AG04450 (cell line): ENCODE results near the gene EPB41L1. TPM values are rescaled to one million over a fixed set of nuclear protein-coding genes. Genes with fewer than 3 reads are reported as not detected.

Source experiments
- CTCF ChIA-PET: fragments of 300-600, 350-600 bp; formaldehyde crosslinking; extraction: SDS; loops from one replicate; lab custom pipeline; 2022; ENCODE audit warnings: antibody characterized with exemption, inconsistent platforms; lab: Charles Lee
- POLR2A ChIA-PET: fragments of 350-600 bp; formaldehyde crosslinking; extraction: SDS; loops from one replicate; lab custom pipeline; 2021; ENCODE audit warnings: antibody characterized with exemption, inconsistent platforms; lab: Yijun Ruan, JAX
- DNase-seq: peaks from one replicate; pipeline ENCODE4 v3.0.0-alpha.2; 2011; ENCODE audit warnings: low read depth, low spot score
- H3K27ac ChIP-seq: one replicate; pipeline ENCODE4 v1.5.1; 2012; ENCODE audit warnings: low read depth, low read length, control low read depth
- H3K27me3 ChIP-seq: one replicate; pipeline ENCODE4 v1.6.0; 2012; ENCODE audit warnings: low read length; ENCODE audit not compliant: control insufficient read depth, insufficient read depth
- H3K4me3 ChIP-seq: 2 replicates; pipeline ENCODE4 v1.5.1; 2011; ENCODE audit warnings: mild to moderate bottlenecking, low read depth, low read length, control low read depth
- H3K9me3 ChIP-seq: 2 replicates; pipeline ENCODE4 v1.5.1; 2012; ENCODE audit warnings: low read length; ENCODE audit not compliant: control insufficient read depth, insufficient read depth
- CTCF ChIP-seq: IDR thresholded peaks from 2 replicates; pipeline ENCODE4 v1.5.1; 2011; ENCODE audit warnings: low read depth, low read length, control low read depth, inconsistent platforms
- polyA plus RNA-seq: library from polyadenylated mRNA; depleted of rRNA; stranded (reverse); fragments of >200 nt; gene quantifications from 2 replicates; pipeline ENCODE4 v1.2.3, GENCODE V29; 2011

EPB41L1 gene
- polyA plus RNA-seq, 1 experiment = 17.8 TPM

GRCh38 chr20:36117638-36118037, 36.9 kb upstream of the EPB41L1 start:
- CTCF ChIA-PET = no interaction called here
- POLR2A ChIA-PET = interaction anchor here (0.6 kb wide), 1 partner anchor 8 kb away, joined by 3 read pairs; no protein-coding TSS in a partner anchor

GRCh38 chr20:36118371-36118770, 36.2 kb upstream of the EPB41L1 start:
- H3K9me3 ChIP-seq = no peaks in the 10 kb centered on the region
- ChIA-PET POLR2A (no interaction called here), CTCF (interaction anchor here (1.0 kb wide), 1 partner anchor 127 kb away, joined by 3 read pairs; no protein-coding TSS in a partner anchor)
- H3K4me3 ChIP-seq = no peak overlapping the region
- no peak for TF ChIP-seq CTCF
- no peak overlapping the region for H3K27ac ChIP-seq
- H3K27me3 ChIP-seq = peaks cover 15% of the 10 kb centered on the region
- DNase-seq = no peak

More at GRCh38 chr20:36117638-36118037, 36.9 kb upstream of the EPB41L1 start:
- no peak for TF ChIP-seq CTCF
- Histone ChIP-seq H3K4me3 (no peak overlapping the region), H3K9me3 (no peaks in the 10 kb centered on the region), H3K27ac (no peak overlapping the region), H3K27me3 (peaks cover 20% of the 10 kb centered on the region)
- DNase-seq = no peak

GRCh38 chr20:36119537-36119936, 35.0 kb upstream of the EPB41L1 start:
- no peak for DNase-seq
- Histone ChIP-seq H3K27me3 (peaks cover 10% of the 10 kb centered on the region), H3K9me3 (no peaks in the 10 kb centered on the region), H3K4me3 (no peak overlapping the region), H3K27ac (no peak overlapping the region)
- TF ChIP-seq CTCF = no peak
- POLR2A ChIA-PET = no interaction called here
- CTCF ChIA-PET = interaction anchor here (0.7 to 1.0 kb wide), 2 partner anchors 19 to 129 kb away, joined by 3 read pairs; no protein-coding TSS in a partner anchor

GRCh38 chr20:36120241-36120640, 34.3 kb upstream of the EPB41L1 start:
- CTCF ChIA-PET = interaction anchor here (0.7 kb wide), 1 partner anchor 19 kb away, joined by 3 read pairs; no protein-coding TSS in a partner anchor

More at GRCh38 chr20:36120241-36120640, 34.3 kb upstream of the EPB41L1 start:
- TF ChIP-seq CTCF = no peak
- Histone ChIP-seq H3K4me3 (no peak overlapping the region), H3K27ac (no peak overlapping the region), H3K27me3 (peaks cover 10% of the 10 kb centered on the region), H3K9me3 (no peaks in the 10 kb centered on the region)
- DNase-seq = no peak
- POLR2A ChIA-PET = no interaction called here
